Measurements from ENCODE around the gene ADH5. TPM values are rescaled to one million over a fixed set of nuclear protein-coding genes. Genes with fewer than 3 reads are reported as not detected.

ADH5 gene
- total and polyA plus RNA-seq, 2 of the 8 experiments (the other 6 are each of a cell fraction or from before 2014, with no cell fraction given): 223 to 327 TPM

- H2BK120ac ChIP-seq (replicated peaks; ENCODE audit: low read depth, low read length): no peak overlapping the region
- DNase-seq (ENCODE audit: low read depth in 1 of 2, low spot score in 2 of 2) (no peak), FAIRE-seq (no peak)
- H3K4ac ChIP-seq (replicated peaks; ENCODE audit: insufficient read length, low read depth, low read length): no peak overlapping the region
- peaks cover 18 to 93% (median 69%) of the 10 kb centered on the region in 4 experiments for H3K36me3 ChIP-seq (ENCODE audit: control insufficient read depth in 2 of 4, insufficient read depth in 4 of 4, low read length in 3 of 4)
- H3K9me3 ChIP-seq (ENCODE audit: insufficient read depth in 2 of 2, low read depth in 1 of 2, low read length in 1 of 2): no peaks in the 10 kb centered on the region
- H2BK12ac ChIP-seq (ENCODE audit: low read depth, low read length): no peak overlapping the region
- no peak overlapping the region for H2BK15ac ChIP-seq (ENCODE audit: low read length)
- H3K79me1 ChIP-seq (ENCODE audit: low read depth, low read length): no peaks in the 10 kb centered on the region; the same call in 1 of the 2 replicates
- H3K18ac ChIP-seq (ENCODE audit: extremely low read depth, low read length): no peak overlapping the region
- no peak overlapping the region for H3K23ac ChIP-seq (ENCODE audit: insufficient read length)
- H3K4me3 ChIP-seq (ENCODE audit: extremely low read depth in 1 of 4, insufficient read depth in 2 of 4, low read depth in 3 of 4, low read length in 4 of 4): no peak overlapping the region
- no peak overlapping the region for H4K8ac ChIP-seq (ENCODE audit: extremely low read depth, insufficient read depth, low read length)
- no peak overlapping the region for H2BK5ac ChIP-seq (ENCODE audit: low read depth, low read length)
- ChIA-PET CTCF (ENCODE audit: partially characterized antibody) (interaction anchor here (0.6 to 3.1 kb wide), 5 partner anchors 18 to 330 kb away, joined by 3 to 10 read pairs (median 4); partner anchors contain the start of gene METAP1), POLR2A (ENCODE audit: partially characterized antibody) (interaction anchor here (1.8 to 3.9 kb wide), 4 partner anchors 9 to 16 kb away, joined by 4 to 17 read pairs (median 8); partner anchors contain the start of gene ADH5)
- peaks cover 0 to under 1% of the 10 kb centered on the region in 2 experiments; a peak in 1 of 4 replicates for H3K79me2 ChIP-seq (ENCODE audit: control insufficient read depth in 1 of 2, insufficient read depth in 2 of 2, low read length in 2 of 2)
- H3K27ac ChIP-seq (ENCODE audit: low read depth, low read length): no peak overlapping the region
- no peaks in the 10 kb centered on the region for H3K27me3 ChIP-seq (replicated peaks in 1 of 4; ENCODE audit: control insufficient read depth in 3 of 4, extremely low read depth in 1 of 4, insufficient read depth in 3 of 4, low read length in 3 of 4)
- 91% methylated on average over 7 of the region's 7 CpGs; no CpG with 5 or more reads in 1 of the 2 experiments for WGBS, 2 experiments (ENCODE audit: extremely low coverage in 1 of 2, insufficient coverage in 1 of 2, insufficient read length in 1 of 2, insufficient replicate concordance in 2 of 2, low coverage in 1 of 2, low lambda C conversion rate in 2 of 2, missing lambda C conversion rate in 1 of 2)
- H2BK20ac ChIP-seq (ENCODE audit: low read length): no peak overlapping the region
- H3K23me2 ChIP-seq (ENCODE audit: low read depth, low read length): no peaks in the 10 kb centered on the region
- no peak overlapping the region for H2AK5ac ChIP-seq (ENCODE audit: low read depth, low read length)
- no peak overlapping the region for H3K9ac ChIP-seq (replicated peaks in 1 of 4; ENCODE audit: extremely low read depth in 1 of 4, low read depth in 3 of 4, low read length in 3 of 4)
- H3K4me1 ChIP-seq (replicated peaks in 1 of 4; ENCODE audit: control insufficient read depth in 3 of 4, insufficient read depth in 4 of 4, low read length in 3 of 4): no peaks in the 10 kb centered on the region
- H4K20me1 ChIP-seq (replicated peaks in 1 of 2; ENCODE audit: control insufficient read depth in 1 of 2, insufficient read depth in 2 of 2, low read length in 2 of 2): no peaks in the 10 kb centered on the region
- H3K4me2 ChIP-seq (ENCODE audit: insufficient read depth in 1 of 2, low read depth in 2 of 2, low read length in 2 of 2): no peak overlapping the region
- H4K91ac ChIP-seq (replicated peaks; ENCODE audit: insufficient read length, low read length): no peak overlapping the region
- no peak overlapping the region for H4K5ac ChIP-seq (ENCODE audit: insufficient read length, low read depth, low read length)
- H3K14ac ChIP-seq (ENCODE audit: insufficient read length): no peak overlapping the region
- no peak overlapping the region for H2AFZ ChIP-seq (ENCODE audit: low read length)
- no peak overlapping the region for H3K56ac ChIP-seq (replicated peaks; ENCODE audit: insufficient read length, low read depth, low read length)
- no peak for TF ChIP-seq ATF2 (IDR thresholded peaks at IDR 0.05; ENCODE audit: low read length)
- TF ChIP-seq CTCF (IDR thresholded peaks at IDR 0.05; ENCODE audit: control extremely low read depth in 1 of 3, insufficient read depth in 1 of 3, low read depth in 1 of 3, low read length in 3 of 3): no peak
- no peak for TF ChIP-seq SIN3A (conservative IDR thresholded peaks at IDR 0.05 in 1 of 2, IDR thresholded peaks at IDR 0.05 in 1 of 2; ENCODE audit: low read depth in 1 of 2, low read length in 2 of 2)
- TF ChIP-seq CBX5 (IDR thresholded peaks at IDR 0.05; ENCODE audit: low read depth, low read length): no peak
- TF ChIP-seq SRF (IDR thresholded peaks at IDR 0.05; ENCODE audit: low read depth, low read length): no peak
- TF ChIP-seq TAF7 (optimal IDR thresholded peaks at IDR 0.05; ENCODE audit: borderline replicate concordance, low read depth, low read length): no peak
- no peak for TF ChIP-seq TCF12 (IDR thresholded peaks at IDR 0.05; ENCODE audit: low read depth, low read length)
- no peak for TF ChIP-seq KDM1A (IDR thresholded peaks at IDR 0.05; ENCODE audit: borderline replicate concordance, low read length)
- TF ChIP-seq TEAD4 (IDR thresholded peaks at IDR 0.05; ENCODE audit: low read depth, low read length): no peak
Observed at GRCh38 chr4:99074816-99075215, 13.8 kb downstream of the ADH5 start.
